HepG2 (cell line): ENCODE data around the gene ZMIZ1. TPM values are rescaled to one million over a fixed set of nuclear protein-coding genes. Genes with fewer than 3 reads are reported as not detected.

Experiments
- BCL6 ChIP-seq: IDR thresholded peaks from 2 replicates; pipeline ENCODE4 v1.6.1; 2016; ENCODE audit warnings: missing genetic modification reagents, missing compliant biosample characterization
- CTCF ChIP-seq: sonication (generic); formaldehyde crosslinking; IDR thresholded peaks from 2 replicates; pipeline ENCODE4 v1.5.0; 2020; ENCODE audit warnings: mild to moderate bottlenecking, missing genetic modification reagents, moderate library complexity
- ELF3 ChIP-seq: IDR thresholded peaks from 2 replicates; pipeline ENCODE4 v1.6.1; 2016; ENCODE audit warnings: missing genetic modification reagents, missing compliant biosample characterization
- ETV5 ChIP-seq: IDR thresholded peaks from 2 replicates; pipeline ENCODE4 v1.6.1; 2018; ENCODE audit warnings: missing biosample characterization, missing genetic modification reagents, inconsistent platforms, borderline replicate concordance
- FOSL2 ChIP-seq: sonication (generic); formaldehyde crosslinking; IDR thresholded peaks from 2 replicates; pipeline ENCODE4 v1.4.0; 2020; ENCODE audit warnings: missing genetic modification reagents
- FOXJ3 ChIP-seq: sonication (generic); formaldehyde crosslinking; IDR thresholded peaks from 2 replicates; pipeline ENCODE4 v1.4.0; 2020; ENCODE audit warnings: missing genetic modification reagents, mild to moderate bottlenecking, borderline replicate concordance
- GATAD1 ChIP-seq: IDR thresholded peaks from 2 replicates; pipeline ENCODE4 v1.6.1; 2016; ENCODE audit warnings: missing genetic modification reagents, missing compliant biosample characterization
- GRHL1 ChIP-seq: sonication (generic); formaldehyde crosslinking; conservative IDR thresholded peaks from 2 replicates; pipeline ENCODE4 v1.8.0; 2022; ENCODE audit warnings: missing genetic modification reagents
- HMG20A ChIP-seq: IDR thresholded peaks from 2 replicates; pipeline ENCODE4 v1.6.1; 2016; ENCODE audit warnings: borderline replicate concordance
- KAT8 ChIP-seq: IDR thresholded peaks from 2 replicates; pipeline ENCODE4 v1.6.1; 2016; ENCODE audit warnings: missing genetic modification reagents, missing compliant biosample characterization
- KDM6A ChIP-seq: IDR thresholded peaks from 2 replicates; pipeline ENCODE4 v1.6.1; 2016; ENCODE audit warnings: low read depth
- MXD4 ChIP-seq: IDR thresholded peaks from 2 replicates; pipeline ENCODE4 v1.6.1; 2016; ENCODE audit warnings: mild to moderate bottlenecking, missing biosample characterization, missing genetic modification reagents
- MZF1 ChIP-seq: sonication (generic); formaldehyde crosslinking; IDR thresholded peaks from 2 replicates; pipeline ENCODE4 v1.8.1; 2023; ENCODE audit warnings: mild to moderate bottlenecking, missing genetic modification reagents, borderline replicate concordance
- NCOA1 ChIP-seq: sonication (generic); formaldehyde crosslinking; IDR thresholded peaks from 2 replicates; pipeline ENCODE4 v1.9.0; 2021; ENCODE audit warnings: missing genetic modification reagents
- NR2F2 ChIP-seq: IDR thresholded peaks from 2 replicates; pipeline ENCODE4 v1.6.1; 2012; ENCODE audit warnings: low read depth, inconsistent platforms, borderline replicate concordance
- PATZ1 ChIP-seq: sonication (generic); formaldehyde crosslinking; IDR thresholded peaks from 2 replicates; pipeline ENCODE4 v1.4.0; 2020; ENCODE audit warnings: missing genetic modification reagents
- PPARG ChIP-seq: conservative IDR thresholded peaks from 2 replicates; pipeline ENCODE4 v1.6.1; 2016; ENCODE audit warnings: missing biosample characterization, missing genetic modification reagents
- RXRA ChIP-seq: sonication (generic); formaldehyde crosslinking; IDR thresholded peaks from 2 replicates; pipeline ENCODE4 v1.5.1; 2020; ENCODE audit warnings: missing genetic modification reagents
- SMAD3 ChIP-seq: sonication (generic); formaldehyde crosslinking; IDR thresholded peaks from 2 replicates; pipeline ENCODE4 v1.4.0; 2020; ENCODE audit warnings: missing genetic modification reagents
- SOX5 ChIP-seq: IDR thresholded peaks from 2 replicates; pipeline ENCODE4 v1.6.1; 2016; ENCODE audit warnings: borderline replicate concordance
- SYNCRIP ChIP-seq: fragments of 200-400 bp; formaldehyde crosslinking; IDR thresholded peaks from 2 replicates; pipeline ENCODE4 v1.6.1; 2018; ENCODE audit warnings: mild to moderate bottlenecking, low read depth, low read length; ENCODE audit not compliant: insufficient read depth
- ZNF556 ChIP-seq: sonication (generic); formaldehyde crosslinking; IDR thresholded peaks from 2 replicates; pipeline ENCODE4 v1.4.0; 2020; ENCODE audit warnings: mild to moderate bottlenecking, missing genetic modification reagents, borderline replicate concordance
- ZNF574 ChIP-seq: sonication (generic); formaldehyde crosslinking; IDR thresholded peaks from 2 replicates; pipeline ENCODE4 v1.4.0; 2020; ENCODE audit warnings: missing genetic modification reagents
- ZNF850 ChIP-seq: sonication (generic); formaldehyde crosslinking; conservative IDR thresholded peaks from 2 replicates; pipeline ENCODE4 v1.9.0; 2021; ENCODE audit warnings: mild to moderate bottlenecking, missing genetic modification reagents
- polyA plus RNA-seq, 8 experiments: library from polyadenylated mRNA; depleted of rRNA in 3 of 8; stranded (reverse) in 7 of 8; unstranded in 1 of 8; fragments of >200 nt; fragmentation: Illumina TruSeq in 4 of 8; extraction: Trizol in 4 of 8; gene quantifications; 2 replicates each; pipeline versions ENCODE4 v1.2.1 to v1.2.3, GENCODE V29; 2011 to 2016; ENCODE audit warnings: low read depth in 4 of 8, missing spikeins in 1 of 8, mixed read lengths in 1 of 8; ENCODE audit not compliant: insufficient read depth in 1 of 8
- total RNA-seq, 5 experiments: library from RNA; depleted of rRNA; stranded (reverse); fragments of >200 nt; fragmentation: Illumina TruSeq; extraction: Trizol; gene quantifications; 2 replicates each; pipeline ENCODE4 v1.2.3, GENCODE V29; 2016; ENCODE audit warnings: low read depth in 1 of 5

ZMIZ1 gene
- total and polyA plus RNA-seq, 2 of the 13 experiments (the other 11 are each of a cell fraction or from before 2014, with no cell fraction given), result 5.3 to 10.2 TPM

- TF ChIP-seq ELF3 (CRISPR knock-in tag) (0 out of 2 replicates have a peak, but pooled peaks have one; percentile 25), PATZ1 (peak; percentile 27; the same call in 1 of the 2 replicates), NR2F2 (no peak; the same call in 1 of the 2 replicates), GRHL1 (no peak), RXRA (CRISPR knock-in tag) (peak; percentile 37; the same call in 1 of the 2 replicates), ZNF850 (CRISPR knock-in tag) (no peak), CTCF (CRISPR knock-in tag) (peak; percentile 38), HMG20A (CRISPR knock-in tag) (peak; percentile 34; the same call in 1 of the 2 replicates), MZF1 (CRISPR knock-in tag) (no peak), GATAD1 (CRISPR knock-in tag) (no peak), KDM6A (CRISPR knock-in tag) (no peak), SOX5 (CRISPR knock-in tag) (peak; percentile 92), ETV5 (CRISPR knock-in tag) (peak; percentile 14; the same call in 1 of the 2 replicates), NCOA1 (CRISPR knock-in tag) (no peak), FOSL2 (peak; percentile 13; the same call in 1 of the 2 replicates), FOXJ3 (CRISPR knock-in tag) (peak; percentile 68; the same call in 1 of the 2 replicates), SYNCRIP (no peak), KAT8 (CRISPR knock-in tag) (0 out of 2 replicates have a peak, but pooled peaks have one; percentile 22), ZNF556 (no peak), MXD4 (0 out of 2 replicates have a peak, but pooled peaks have one; percentile 44), BCL6 (peak; percentile 73), ZNF574 (CRISPR knock-in tag) (peak; percentile 49; the same call in 1 of the 2 replicates), SMAD3 (no peak), PPARG (CRISPR knock-in tag) (peak; percentile 58; the same call in 1 of the 2 replicates)
Observed at GRCh38 chr10:79358811-79359210, 290.0 kb downstream of the ZMIZ1 start (continued).
